ENCODE results near the gene ZNF385B. TPM values are rescaled to one million over a fixed set of nuclear protein-coding genes. Genes with fewer than 3 reads are reported as not detected.

ZNF385B gene
- total RNA-seq, 1 experiment from 2014 or later = 2.2 TPM

- TF ChIP-seq ELF4 (CRISPR knock-in tag; IDR thresholded peaks at IDR 0.05; ENCODE audit: low read depth) (no peak), FOXK1 (CRISPR knock-in tag; IDR thresholded peaks at IDR 0.05) (no peak), TCF7 (CRISPR knock-in tag; IDR thresholded peaks at IDR 0.05; ENCODE audit: low read depth) (no peak), KAT7 (CRISPR knock-in tag; IDR thresholded peaks at IDR 0.05; ENCODE audit: borderline replicate concordance) (no peak), SP1 (CRISPR knock-in tag; conservative IDR thresholded peaks at IDR 0.05) (no peak)
- TF ChIP-seq, protein P1, sequence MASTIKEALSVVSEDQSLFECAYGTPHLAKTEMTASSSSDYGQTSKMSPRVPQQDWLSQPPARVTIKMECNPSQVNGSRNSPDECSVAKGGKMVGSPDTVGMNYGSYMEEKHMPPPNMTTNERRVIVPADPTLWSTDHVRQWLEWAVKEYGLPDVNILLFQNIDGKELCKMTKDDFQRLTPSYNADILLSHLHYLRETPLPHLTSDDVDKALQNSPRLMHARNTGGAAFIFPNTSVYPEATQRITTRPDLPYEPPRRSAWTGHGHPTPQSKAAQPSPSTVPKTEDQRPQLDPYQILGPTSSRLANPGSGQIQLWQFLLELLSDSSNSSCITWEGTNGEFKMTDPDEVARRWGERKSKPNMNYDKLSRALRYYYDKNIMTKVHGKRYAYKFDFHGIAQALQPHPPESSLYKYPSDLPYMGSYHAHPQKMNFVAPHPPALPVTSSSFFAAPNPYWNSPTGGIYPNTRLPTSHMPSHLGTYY (CRISPR knock-in tag; IDR thresholded peaks at IDR 0.05) = no peak
- ATAC-seq (no peak), DNase-seq (ENCODE audit: low spot score) (no peak)
- Mint-ChIP-seq H3K9me3 (peaks cover 2% of the 10 kb centered on the region; the same call in 1 of the 2 replicates), H3K27ac (no peak overlapping the region), H3K4me3 (no peak overlapping the region), H3K36me3 (peaks cover 2% of the 10 kb centered on the region), H3K27me3 (ENCODE audit: low read depth) (no peaks in the 10 kb centered on the region), H3K4me1 (peaks cover 29% of the 10 kb centered on the region)
- POLR2A ChIA-PET = no interaction called here
- CTCF ChIA-PET = no interaction called here
Measured at GRCh38 chr2:179770029-179770428, 91.4 kb downstream of the ZNF385B start.

- TF ChIP-seq FOXJ3 (CRISPR knock-in tag; IDR thresholded peaks at IDR 0.05; ENCODE audit: borderline replicate concordance) (no peak), IRF2 (CRISPR knock-in tag; IDR thresholded peaks at IDR 0.05; ENCODE audit: borderline replicate concordance, low read depth) (no peak), NR1H2 (CRISPR knock-in tag; IDR thresholded peaks at IDR 0.05) (no peak), NFE2L1 (CRISPR knock-in tag; IDR thresholded peaks at IDR 0.05) (no peak), CDX4 (CRISPR knock-in tag; IDR thresholded peaks at IDR 0.05; ENCODE audit: borderline replicate concordance) (no peak), CREM (CRISPR knock-in tag; IDR thresholded peaks at IDR 0.05) (no peak), ZNF121 (CRISPR knock-in tag; IDR thresholded peaks at IDR 0.05) (no peak)
- TF ChIP-seq, protein P2, sequence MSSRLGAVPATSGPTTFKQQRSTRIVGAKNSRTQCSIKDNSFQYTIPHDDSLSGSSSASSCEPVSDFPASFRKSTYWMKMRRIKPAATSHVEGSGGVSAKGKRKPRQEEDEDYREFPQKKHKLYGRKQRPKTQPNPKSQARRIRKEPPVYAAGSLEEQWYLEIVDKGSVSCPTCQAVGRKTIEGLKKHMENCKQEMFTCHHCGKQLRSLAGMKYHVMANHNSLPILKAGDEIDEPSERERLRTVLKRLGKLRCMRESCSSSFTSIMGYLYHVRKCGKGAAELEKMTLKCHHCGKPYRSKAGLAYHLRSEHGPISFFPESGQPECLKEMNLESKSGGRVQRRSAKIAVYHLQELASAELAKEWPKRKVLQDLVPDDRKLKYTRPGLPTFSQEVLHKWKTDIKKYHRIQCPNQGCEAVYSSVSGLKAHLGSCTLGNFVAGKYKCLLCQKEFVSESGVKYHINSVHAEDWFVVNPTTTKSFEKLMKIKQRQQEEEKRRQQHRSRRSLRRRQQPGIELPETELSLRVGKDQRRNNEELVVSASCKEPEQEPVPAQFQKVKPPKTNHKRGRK (CRISPR knock-in tag; IDR thresholded peaks at IDR 0.05; ENCODE audit: borderline replicate concordance) = no peak
- Mint-ChIP-seq H3K4me3 (no peak overlapping the region), H3K9me3 (peaks cover 8% of the 10 kb centered on the region), H3K27ac (no peak overlapping the region), H3K4me1 (peaks cover 32% of the 10 kb centered on the region), H3K36me3 (peaks cover 8% of the 10 kb centered on the region), H3K27me3 (ENCODE audit: low read depth) (no peaks in the 10 kb centered on the region)
- ChIA-PET POLR2A (no interaction called here), CTCF (no interaction called here)
- ATAC-seq = no peak
- no peak for DNase-seq (ENCODE audit: low spot score)
Measured at GRCh38 chr2:179769323-179769722, 92.1 kb downstream of the ZNF385B start.

GRCh38 chr2:179768765-179769164 is 92.6 kb downstream of the ZNF385B start:
- peaks cover 13% of the 10 kb centered on the region for H3K9me3 Mint-ChIP-seq
- H3K4me3 Mint-ChIP-seq = no peak overlapping the region
- H3K27me3 Mint-ChIP-seq (ENCODE audit: low read depth) = no peaks in the 10 kb centered on the region
- no peak for TF ChIP-seq ZNF263 (CRISPR knock-in tag; IDR thresholded peaks at IDR 0.05; ENCODE audit: low read depth)
- TF ChIP-seq CREM (CRISPR knock-in tag; IDR thresholded peaks at IDR 0.05) = no peak
- DNase-seq (ENCODE audit: low spot score) (no peak), ATAC-seq (no peak)
- no peak overlapping the region for H3K27ac Mint-ChIP-seq
- ChIA-PET POLR2A (no interaction called here), CTCF (interaction anchor here (0.9 kb wide), 1 partner anchor 358 kb away, joined by 3 read pairs; no protein-coding TSS in a partner anchor)
- H3K36me3 Mint-ChIP-seq = peaks cover 13% of the 10 kb centered on the region
- peaks cover 32% of the 10 kb centered on the region for H3K4me1 Mint-ChIP-seq

- ChIA-PET POLR2A (no interaction called here), CTCF (interaction anchor here (1.0 kb wide), 1 partner anchor 133 kb away, joined by 3 read pairs; no protein-coding TSS in a partner anchor)
- H3K4me1 Mint-ChIP-seq = peaks cover 32% of the 10 kb centered on the region
- peaks cover 15% of the 10 kb centered on the region for H3K36me3 Mint-ChIP-seq
- H3K27ac Mint-ChIP-seq = peak overlapping the region; percentile 1; the same call in 1 of the 2 replicates
- ATAC-seq (peak; percentile 89), DNase-seq (ENCODE audit: low spot score) (no peak)
- H3K4me3 Mint-ChIP-seq = no peak overlapping the region
- no peaks in the 10 kb centered on the region for H3K27me3 Mint-ChIP-seq (ENCODE audit: low read depth)
- peaks cover 28% of the 10 kb centered on the region for H3K9me3 Mint-ChIP-seq
- no peak for TF ChIP-seq ZNF281 (CRISPR knock-in tag; IDR thresholded peaks at IDR 0.05)
- no peak for TF ChIP-seq ATF3 (CRISPR knock-in tag; conservative IDR thresholded peaks at IDR 0.05)
- no peak for TF ChIP-seq PRRX2 (CRISPR knock-in tag; IDR thresholded peaks at IDR 0.05)
- TF ChIP-seq, protein P3, sequence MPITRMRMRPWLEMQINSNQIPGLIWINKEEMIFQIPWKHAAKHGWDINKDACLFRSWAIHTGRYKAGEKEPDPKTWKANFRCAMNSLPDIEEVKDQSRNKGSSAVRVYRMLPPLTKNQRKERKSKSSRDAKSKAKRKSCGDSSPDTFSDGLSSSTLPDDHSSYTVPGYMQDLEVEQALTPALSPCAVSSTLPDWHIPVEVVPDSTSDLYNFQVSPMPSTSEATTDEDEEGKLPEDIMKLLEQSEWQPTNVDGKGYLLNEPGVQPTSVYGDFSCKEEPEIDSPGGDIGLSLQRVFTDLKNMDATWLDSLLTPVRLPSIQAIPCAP (CRISPR knock-in tag; IDR thresholded peaks at IDR 0.05) = no peak
- TF ChIP-seq JAZF1 (CRISPR knock-in tag; IDR thresholded peaks at IDR 0.05) = no peak
- no peak for TF ChIP-seq NR2C2 (CRISPR knock-in tag; IDR thresholded peaks at IDR 0.05)
- TF ChIP-seq NR3C1 (CRISPR knock-in tag; conservative IDR thresholded peaks at IDR 0.05; ENCODE audit: low read depth) = no peak
- no peak for TF ChIP-seq ZNF396 (CRISPR knock-in tag; IDR thresholded peaks at IDR 0.05; ENCODE audit: borderline replicate concordance)
- TF ChIP-seq IRF2 (CRISPR knock-in tag; IDR thresholded peaks at IDR 0.05; ENCODE audit: borderline replicate concordance, low read depth) = no peak
- TF ChIP-seq NFE2L1 (CRISPR knock-in tag; IDR thresholded peaks at IDR 0.05) = no peak
- no peak for TF ChIP-seq TEAD4 (CRISPR knock-in tag; IDR thresholded peaks at IDR 0.05)
Measured at GRCh38 chr2:179765666-179766065, 95.7 kb downstream of the ZNF385B start.
